ENCODE results near the gene SPATS2.
A peak's percentile ranks its signal among the peaks of the same experiment; 100 is the strongest.
"Not testable (repeated sequence)": the region's sequence is repeated elsewhere in the genome, so short reads cannot be mapped to it uniquely, and the experiment has no call there.

Gene SPATS2

DNA sequence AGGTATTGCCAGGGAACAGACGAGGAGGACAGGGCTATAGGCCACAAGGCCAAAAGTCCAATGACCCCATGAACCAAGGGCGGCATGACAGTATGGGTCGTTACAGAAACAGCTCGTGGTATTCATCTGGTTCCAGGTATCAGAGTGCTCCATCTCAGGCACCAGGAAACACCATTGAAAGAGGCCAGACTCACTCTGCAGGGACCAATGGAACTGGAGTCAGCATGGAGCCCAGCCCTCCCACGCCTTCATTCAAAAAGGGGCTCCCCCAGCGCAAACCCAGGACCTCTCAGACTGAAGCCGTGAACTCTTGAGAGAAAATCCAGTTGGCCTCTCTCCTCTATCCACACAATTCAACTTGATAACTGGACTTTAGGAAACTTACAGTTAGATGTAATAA lies 158.7 kb downstream of the SPATS2 start:
- DNase-seq = no peak

DNA sequence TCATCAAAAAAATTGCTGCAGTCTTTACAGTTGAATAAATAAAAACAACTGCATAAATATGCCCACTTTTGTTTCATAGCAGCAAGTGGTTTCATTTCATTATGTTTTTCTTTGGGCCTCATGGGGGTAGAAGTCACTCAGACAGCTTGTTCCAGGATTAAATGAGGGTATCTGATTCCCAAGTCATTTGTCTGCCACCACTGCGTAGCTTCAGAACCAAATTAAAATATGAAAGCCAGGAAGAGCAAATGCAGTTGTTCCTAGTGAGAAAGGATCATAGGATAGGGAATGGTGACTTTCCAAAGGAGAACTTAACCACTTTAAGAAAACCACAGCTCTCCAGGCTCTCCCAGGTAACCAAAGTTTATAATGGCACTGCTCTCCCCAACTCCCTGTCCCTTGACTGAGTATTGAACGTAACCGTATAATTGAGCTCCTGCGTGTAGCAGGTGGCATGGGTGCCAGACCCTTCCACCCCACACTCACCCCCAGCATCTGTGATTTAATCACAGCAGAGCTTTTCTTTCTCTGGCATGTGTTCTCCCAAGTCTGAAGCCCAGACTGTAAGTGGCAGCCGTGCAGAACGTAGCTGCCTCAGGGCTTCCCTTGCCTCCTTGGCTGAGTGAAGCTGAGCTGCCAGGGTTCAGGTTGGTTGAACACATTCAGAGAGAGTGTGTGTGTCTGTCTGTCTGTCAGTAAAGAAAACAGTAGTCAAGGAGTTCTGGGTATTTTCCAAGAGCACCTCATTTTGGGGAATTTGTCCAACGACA lies 160.3 kb downstream of the SPATS2 start:
- peak in 1 of 2 experiments; percentile 24 for DNase-seq

DNA sequence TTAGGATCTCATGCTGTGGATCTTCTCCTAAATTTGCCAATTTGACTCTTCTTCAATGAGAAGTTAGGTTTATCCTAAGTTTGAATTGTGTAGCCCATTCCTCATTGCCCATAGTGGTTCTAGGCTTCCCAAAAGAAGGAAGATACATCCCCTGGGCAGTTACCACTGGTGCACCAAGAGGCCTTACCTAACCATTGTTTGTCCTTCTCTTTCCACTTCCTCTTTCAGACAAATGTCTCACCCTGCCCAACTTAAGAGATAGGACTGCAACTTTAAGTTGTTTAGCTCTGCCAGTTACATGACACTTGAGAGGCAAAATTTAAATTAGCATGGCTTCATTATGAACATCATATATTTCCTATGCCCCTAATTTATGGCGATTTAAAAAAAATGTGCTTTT lies 162.2 kb downstream of the SPATS2 start:
- DNase-seq = no peak

DNA sequence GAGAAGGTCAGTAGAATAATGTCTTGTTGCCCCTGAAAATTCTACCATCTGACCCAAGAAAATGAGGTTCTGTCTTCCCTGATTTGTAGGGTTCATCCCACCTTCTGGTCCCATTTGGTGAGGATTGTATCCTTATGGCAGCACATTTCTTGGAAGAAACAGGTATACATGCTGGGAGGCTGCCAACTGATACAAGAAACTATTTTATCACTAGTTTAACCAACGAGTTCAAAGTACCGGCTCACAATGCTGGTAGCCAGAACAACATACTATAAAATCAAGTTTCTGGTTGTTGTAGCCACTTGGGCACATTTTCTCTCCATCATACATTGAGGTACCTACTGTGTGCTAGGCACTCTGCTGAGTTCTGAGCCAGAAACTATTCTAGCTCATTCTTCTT lies 164.5 kb downstream of the SPATS2 start:
- DNase-seq = no peak

DNA sequence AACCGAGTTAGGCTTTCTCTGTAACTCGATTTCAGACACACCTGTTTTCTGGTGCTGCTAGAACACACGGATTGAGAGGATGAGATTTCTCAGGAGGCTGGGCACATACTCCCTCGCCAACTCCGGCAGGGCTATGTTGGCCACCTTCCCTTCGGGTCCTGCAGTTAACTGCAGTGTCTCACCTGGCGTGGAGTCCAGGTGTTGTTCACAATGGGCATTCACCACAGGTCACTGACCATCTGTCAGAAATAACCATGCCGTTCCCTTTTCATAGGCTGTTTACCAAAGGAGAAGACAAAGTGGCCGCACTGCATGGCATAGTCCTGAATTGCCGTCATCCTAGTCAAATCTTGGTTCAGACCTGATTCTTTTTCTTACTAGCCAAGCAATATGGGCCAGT lies 166.1 kb downstream of the SPATS2 start:
- DNase-seq = no peak

DNA sequence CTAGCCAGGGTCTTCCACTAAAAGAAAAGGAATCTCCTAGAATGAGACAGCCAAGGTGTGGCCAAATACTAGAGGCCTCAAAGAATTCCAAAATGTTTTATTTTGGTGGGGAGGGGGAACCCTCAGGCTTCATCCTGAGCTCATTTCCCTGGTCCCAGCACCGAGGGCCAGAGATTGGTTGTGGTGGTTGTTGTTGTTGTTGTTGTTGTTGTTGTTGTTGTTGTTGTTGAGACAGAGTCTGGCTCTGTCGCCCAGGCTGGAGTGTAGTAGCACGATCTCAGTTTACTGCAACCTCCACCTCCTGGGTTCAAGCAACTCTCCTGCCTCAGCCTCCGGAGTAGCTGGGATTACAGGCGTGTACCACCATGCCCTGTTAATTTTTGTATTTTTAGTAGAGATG lies 166.9 kb downstream of the SPATS2 start:
- DNase-seq = not testable (repeated sequence)

DNA sequence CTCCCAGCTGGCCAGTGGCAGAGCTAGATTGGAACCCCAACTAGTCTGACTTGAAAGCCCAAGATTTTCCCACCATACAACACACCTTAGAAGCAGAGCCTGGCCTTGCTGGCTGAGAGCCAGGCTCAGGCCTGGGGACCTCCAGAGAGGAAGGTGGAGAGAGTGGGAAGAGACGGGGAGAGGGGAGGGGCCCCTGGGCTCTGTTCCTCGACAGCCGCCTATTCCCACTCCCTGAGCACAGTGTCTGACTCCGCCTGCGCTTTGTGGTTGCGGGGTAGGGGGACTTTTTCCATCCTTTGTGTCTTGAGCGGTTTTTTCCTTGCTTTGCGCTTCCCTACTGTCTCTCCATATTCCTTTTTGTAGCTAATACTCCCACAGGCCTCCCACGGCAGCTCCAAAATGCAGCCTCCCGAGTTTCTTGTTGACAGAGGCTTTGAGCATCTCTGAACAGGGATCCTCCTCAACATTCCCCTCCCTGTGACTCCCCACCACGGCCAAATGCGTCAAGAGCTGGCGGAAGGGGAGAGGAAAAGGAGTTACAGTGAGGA lies 167.5 kb downstream of the SPATS2 start:
- no peak for DNase-seq

DNA sequence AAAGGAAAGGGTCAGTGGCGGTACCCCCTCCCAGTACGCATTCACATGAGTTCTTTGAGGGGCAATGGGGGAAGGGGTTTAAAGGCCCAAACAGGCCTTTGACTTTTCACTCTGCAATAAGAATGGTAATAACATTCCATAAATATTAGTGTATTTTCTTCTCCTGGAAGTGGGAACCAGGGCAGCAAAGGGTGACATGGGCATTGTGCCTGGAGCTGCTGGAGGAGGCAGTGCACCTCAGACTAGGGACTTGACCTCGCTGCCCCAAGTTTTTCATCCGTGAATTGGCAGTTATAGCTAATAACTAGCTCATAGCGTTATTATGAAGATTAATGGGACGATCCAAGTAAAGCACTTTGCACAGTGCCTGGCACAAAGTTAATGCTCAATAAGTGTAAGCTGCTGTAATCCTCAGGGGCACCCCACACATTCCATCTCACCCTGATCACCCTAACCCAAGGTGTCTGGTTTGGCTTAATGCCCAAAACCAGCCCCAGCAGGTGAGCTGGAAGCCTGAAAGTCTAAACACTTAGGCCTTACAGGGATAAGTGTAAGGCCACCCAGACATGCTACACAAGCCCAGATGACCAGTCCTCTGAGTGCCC lies 168.8 kb downstream of the SPATS2 start:
- no peak for DNase-seq

DNA sequence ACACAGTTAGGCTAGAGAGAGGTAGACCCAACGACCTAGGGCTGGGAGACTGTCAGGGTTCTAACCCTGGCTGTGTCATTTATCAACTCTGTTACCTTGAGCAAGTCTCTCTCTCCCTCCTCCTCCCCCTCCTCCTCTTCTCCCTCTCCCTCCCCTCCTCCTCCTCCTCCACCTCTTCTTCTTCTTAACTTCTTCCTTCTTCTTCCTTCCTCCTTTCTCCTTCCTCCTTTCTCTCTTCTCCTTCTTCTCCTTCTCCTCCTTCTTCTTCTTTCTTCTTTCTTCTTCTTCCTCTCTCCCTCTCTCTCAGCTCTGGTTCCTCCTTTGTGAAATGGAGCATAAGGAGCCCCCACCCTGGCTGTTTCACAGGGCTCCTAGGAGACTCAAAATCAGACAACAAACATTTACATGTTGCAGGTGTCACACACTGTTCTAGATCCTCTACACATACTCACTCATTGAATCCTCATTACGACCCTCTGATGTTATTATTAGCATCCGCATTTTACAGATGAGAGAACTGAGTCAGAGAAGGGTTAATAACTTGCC lies 169.3 kb downstream of the SPATS2 start:
- no peak for DNase-seq

DNA sequence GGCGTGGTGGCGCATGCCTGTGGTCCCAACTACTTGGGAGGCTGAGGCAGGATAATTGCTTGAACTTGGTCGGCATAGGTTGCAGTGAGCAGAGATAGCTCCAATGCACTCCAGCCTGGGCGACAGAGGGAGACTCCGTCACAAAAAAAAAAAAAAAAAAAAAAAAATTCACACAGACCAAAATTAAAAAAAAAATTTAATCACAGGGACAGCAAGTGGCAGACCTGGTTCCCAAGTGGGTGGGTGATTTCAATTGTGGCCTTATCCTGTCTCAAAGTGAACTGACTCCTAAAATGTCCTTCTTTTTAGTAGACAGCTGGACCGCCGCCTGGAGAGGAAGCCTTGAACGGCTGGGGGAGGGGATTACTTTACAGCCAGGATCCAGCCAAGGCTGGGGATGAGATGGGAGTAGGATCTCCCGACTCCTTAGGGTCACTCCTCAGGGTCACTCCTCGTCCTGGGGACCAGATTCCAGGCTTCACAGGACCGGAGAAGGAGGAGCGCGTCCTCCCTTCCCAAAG lies 170.0 kb downstream of the SPATS2 start:
- peak in 1 of 2 experiments; percentile 26 for DNase-seq

DNA sequence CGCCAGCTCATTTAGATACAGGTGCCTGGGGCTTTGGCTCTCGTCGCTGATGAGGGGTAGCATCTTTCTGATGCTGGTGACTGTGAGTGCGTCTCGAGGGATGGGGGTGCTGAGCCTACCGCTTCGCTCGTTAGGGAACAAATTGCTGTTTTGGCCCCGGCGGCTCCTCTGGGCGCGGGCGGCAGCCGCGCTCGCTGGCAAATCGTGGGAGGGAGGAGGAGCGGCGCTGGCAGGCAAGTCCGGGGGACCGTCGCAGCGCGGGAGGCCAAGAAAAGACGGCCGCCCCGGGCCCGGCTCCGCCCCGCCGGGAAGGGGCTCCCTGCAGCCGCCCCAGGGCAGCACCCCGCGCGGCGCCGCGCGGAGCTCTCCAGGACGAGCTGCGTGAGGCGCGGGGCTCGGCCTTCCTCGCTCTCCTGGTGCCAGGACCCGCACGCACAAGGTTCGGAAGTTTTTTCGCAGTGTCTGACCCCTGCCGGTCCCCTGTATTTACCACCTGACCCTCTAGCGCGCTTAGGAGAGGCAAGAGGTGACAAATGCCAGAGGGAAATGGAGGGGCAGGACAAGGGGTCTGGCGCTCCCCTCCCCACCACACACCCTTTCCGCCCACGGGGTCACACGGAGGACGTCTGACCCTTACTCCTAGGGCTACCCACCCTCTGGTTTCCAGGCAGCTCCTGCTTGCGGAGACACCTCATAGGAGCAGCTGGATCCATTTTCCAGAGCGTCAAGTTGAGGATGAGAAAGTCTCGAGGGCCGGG lies 170.7 kb downstream of the SPATS2 start:
- no peak for DNase-seq

DNA sequence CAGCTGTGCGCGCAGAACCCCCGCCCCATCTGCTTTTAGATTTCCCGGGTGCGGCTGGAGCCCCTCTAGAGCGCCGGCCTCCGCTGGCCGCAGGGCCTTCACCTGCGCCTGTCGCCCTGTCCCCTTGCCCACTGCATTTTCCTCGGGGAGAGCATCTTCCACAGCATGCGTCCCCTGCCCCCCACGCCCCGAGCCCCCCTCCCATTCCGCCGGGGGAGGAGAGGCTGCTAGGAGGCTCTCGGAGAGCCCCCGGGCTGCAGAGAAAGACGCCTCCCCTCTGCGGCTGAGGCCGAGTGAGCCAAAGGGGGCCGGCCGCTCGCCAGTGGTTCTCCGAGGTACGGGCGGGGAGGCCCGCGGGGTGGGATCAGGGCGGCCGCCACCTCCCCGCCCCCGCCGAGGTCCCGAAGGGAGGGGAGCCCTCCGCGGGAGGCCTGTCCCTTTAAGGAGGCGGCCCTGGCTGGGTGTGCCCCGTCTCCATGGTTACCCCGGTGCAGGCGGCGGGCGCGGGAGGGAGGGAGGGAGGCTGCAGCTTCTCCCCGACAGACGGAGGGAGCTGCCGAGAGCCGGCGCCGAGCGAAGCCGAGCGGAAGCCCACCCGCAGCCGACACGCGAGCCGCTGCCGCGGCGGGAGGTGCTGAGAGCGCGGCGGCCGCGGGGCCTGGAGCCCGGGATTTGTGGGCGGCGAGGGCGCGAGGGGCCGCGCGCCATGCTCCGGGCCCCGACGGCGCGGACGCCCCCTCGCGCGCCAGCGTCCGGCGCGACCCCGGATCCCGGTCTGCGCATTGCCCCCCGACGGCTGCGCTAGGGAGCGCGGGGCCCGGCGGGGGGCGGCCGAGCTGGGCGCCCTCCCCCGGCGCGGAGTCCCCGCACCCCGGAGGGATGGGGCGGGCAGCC lies 171.5 kb downstream of the SPATS2 start, which contains the start of gene KCNH3:
KCNH3 (plus strand) TSS at position 521 of the 894 bp plus-strand sequence. CDS start 387 bp downstream, outside the sequence.
- peak; percentile 54 to 86 for DNase-seq

DNA sequence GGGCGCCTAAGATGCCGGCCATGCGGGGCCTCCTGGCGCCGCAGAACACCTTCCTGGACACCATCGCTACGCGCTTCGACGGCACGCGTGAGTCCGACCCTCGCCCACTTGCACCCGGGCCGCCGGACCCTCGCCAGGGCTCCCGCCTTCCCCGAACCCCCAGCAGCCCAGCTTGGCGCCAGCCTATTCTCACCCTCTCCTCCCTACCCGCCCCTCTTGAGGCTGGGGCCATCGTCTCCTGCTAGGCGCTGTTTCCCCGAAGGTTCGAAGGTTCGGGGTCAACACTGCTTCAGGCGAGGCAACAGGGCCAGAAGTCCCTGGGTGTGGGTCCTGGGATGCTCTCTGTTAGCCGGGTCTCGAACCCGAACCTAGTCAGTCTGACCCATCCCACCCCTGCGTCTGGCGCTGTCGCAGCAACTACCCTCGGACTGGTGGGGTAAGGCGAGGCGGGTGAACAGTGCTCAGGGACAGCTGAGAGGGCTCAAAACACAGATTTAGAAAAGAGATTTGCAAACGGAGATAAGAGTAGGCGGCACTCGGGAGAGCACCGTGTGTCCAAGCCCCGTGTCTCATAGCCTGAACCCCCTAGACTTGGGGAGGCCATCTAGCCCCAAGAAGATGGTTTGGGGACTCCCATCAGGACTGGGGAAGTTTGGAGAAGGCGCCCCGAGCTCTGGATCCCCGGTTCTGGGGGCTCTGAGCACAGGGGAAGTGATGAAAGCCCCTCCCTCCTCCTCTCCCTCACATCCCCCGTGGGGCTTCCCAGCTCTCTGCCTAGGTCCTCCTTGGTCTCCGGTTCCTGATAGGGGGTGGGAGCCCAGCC lies 172.4 kb downstream of the SPATS2 start:
- no peak for DNase-seq

DNA sequence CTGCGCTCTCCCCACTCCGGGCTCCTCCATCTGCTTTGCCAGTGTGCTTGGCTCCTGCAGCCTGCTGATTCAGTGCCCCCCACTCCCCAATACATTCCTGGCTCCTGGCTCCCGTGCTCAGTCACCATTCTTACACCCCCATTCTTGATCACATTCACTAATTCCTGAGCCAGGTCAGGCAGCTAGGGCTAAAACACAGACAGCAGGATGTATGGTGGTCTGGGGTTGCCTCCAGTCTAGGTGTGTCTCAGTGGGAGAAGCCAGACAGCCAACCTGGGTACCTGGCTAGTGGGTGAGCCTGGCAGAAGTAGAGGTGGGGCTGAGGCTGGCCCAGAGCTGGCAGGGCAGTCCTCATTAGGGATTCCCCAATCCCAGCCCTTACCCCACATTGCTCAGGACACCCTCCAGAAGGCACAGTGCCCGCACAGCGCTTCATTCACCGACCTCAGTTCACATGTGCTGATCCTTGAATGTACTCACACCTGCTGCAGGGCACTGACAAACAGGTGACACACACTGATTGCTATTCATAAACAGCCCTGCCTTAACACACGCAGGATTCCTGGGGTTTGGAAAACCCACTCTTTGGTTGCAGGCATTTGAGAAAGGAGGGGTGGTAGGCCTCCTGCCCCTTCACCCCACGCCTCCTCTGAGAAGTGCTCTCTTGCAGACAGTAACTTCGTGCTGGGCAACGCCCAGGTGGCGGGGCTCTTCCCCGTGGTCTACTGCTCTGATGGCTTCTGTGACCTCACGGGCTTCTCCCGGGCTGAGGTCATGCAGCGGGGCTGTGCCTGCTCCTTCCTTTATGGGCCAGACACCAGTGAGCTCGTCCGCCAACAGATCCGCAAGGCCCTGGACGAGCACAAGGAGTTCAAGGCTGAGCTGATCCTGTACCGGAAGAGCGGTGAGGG lies 173.2 kb downstream of the SPATS2 start:
- DNase-seq = no peak

DNA sequence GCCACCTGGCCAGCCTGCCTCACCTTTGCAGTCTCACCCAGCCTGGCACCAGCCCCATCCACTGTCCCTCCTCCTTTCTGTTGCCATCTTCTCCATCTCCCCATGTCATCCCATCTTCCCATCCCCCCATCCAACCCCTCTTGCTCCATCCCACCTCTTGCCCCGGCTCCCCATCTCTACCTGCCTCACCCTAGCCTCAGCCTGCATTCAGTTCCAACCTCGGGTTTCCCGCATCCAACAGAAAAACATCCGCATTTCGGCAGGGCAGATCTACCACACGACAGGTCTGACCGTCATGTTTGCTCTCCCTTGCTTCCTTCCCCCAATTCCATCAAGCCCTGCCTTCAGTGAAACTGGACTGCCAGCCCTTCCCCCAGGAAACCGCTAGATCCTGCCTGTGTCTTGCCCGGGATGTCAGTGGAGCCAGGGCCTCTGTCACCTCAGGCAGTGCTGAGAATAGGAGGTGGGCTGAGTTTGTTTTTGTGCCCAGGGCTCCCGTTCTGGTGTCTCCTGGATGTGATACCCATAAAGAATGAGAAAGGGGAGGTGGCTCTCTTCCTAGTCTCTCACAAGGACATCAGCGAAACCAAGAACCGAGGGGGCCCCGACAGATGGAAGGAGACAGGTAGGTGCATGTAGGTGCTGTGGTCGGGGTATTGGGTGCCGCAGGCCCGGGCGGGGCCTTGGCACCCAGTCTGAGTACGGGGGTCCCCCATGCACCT lies 174.0 kb downstream of the SPATS2 start:
- no peak for DNase-seq

DNA sequence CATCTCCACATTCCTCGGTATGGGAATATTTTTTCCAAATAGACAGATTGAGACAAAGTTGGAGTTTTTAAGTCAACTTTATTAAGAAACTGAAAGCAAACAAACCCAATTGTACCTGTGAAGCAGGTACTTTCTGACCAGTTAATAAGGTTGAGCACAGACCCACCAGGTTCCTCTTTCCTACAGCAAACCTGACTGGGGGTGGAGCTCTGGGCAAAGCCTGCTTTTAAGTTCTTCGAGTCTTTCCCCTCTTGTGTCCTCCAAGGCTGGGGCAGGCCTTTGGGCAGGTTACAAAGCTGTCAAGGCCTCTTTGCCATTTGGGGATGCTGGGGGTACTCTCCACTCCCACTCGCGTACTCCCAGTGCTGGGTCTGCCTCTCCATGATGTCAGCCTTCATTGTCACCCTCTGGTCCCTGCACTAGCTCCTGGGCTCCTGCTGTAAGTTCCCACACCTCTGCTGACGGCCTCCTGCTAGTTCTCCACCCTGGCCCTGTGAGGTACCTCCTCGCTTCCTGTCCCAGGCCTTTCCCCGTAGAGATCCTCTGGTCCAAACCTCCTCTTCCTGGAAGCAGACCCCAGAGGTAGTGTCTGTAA lies 174.7 kb downstream of the SPATS2 start:
- DNase-seq = no peak

DNA sequence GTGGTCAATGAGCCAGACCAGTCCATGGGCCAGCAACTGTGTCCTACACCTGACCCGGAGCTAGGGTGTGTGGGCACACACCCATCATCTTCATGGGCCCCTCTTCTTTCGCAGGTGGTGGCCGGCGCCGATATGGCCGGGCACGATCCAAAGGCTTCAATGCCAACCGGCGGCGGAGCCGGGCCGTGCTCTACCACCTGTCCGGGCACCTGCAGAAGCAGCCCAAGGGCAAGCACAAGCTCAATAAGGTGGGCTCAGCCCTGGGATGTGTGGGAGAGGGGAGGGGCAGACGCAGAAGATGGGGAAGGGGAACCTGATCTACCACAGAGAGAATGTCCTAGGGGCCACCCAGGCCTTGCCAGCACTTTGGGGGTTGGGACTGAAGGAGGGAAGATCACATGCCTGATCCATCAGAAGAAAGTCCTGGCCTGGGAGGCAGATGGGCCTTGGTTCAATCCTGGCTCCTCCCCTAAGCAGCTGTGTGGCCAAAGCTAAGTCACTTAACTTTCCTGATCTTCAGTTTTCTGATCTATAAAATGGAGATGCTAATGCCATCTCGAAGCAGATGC lies 175.4 kb downstream of the SPATS2 start:
- no peak for DNase-seq

DNA sequence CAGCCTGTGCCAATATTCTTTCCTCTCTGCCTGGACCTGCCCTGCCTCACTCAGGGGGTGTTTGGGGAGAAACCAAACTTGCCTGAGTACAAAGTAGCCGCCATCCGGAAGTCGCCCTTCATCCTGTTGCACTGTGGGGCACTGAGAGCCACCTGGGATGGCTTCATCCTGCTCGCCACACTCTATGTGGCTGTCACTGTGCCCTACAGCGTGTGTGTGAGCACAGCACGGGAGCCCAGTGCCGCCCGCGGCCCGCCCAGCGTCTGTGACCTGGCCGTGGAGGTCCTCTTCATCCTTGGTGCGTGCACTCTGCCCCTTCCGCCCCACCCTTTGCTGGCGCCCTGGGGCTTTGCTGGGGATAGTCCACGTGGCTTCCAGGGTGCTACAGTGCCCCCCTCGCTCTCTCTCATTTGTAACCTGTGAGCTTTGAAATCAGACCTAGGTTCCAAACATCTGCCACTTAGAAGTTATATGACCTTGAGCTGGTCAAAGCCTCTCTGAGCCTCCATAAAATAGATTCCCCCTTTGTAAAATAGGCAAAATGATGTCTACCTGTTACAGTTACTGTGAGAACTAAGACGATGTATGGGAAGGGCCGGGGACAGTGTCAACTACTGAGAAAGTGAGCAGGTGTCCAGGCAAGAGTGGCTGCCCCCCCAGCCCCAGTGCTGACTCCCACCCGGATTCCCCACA lies 176.1 kb downstream of the SPATS2 start:
- DNase-seq = no peak

Measured in NCI-H187 (cell line).